NCI-H2029 (cell line): ENCODE measurements around the gene MPDZ.

Experiments used
- DNase-seq: peaks from one replicate; lab custom pipeline; 2025; lab: John Stamatoyannopoulos, UW

The MPDZ gene

DNA sequence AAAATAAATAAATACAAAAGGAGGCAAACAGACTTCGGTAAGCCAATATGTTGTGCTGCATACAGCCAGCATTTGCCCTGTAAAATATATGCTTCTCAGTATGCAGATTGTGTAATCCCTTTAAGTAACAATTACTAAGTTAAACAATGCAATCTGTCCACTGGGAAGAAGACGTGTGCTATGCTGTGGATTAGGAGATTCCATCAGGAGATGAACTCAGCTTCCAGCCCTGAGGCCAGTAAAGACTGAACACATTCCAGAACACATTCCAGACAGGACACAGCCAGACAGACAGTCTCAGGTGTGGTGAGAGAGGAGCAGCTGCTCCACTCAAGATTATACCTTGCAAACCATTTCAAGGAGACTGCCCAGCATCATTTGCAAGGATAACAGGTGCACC lies 97.8 kb downstream of the MPDZ start:
- DNase-seq: no peak

- DNase-seq: no peak
Observed at GRCh38 chr9:13179257-13179656, 100.2 kb downstream of the MPDZ start.

- no peak for DNase-seq
Observed at GRCh38 chr9:13175732-13176131, 103.8 kb downstream of the MPDZ start.

DNA sequence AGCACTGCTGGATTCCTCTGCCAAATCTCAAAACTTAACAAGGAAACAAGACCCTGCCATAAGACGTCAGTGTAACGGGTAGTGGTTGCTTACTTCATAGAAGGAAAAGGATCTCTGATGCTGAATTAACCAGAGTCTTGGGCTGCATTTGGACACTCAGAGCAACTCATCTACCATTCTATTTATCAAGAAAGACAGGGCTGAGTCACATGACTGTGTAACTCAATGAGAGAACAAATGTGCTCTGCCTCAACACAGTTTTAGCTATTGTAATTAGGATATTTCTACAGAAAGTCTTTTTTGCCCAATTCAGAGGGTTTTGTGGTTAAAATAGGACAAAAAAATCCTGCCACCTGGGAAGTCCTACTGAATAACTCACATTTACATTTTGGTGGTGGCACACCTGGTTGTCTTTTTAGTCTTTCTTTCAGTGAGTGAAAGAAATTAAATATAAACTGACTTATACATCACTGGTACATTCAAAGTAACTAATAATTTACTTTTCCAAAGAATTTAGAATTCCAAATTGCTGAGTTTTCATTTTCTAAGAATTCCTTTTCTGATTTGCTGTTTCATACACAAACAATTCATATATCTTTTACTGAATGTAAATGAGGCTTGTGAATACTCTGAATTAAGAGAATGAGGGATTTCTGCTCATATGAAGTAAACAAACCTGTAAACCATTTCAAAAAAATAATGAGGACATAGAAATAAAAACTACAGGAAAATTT lies 104.4 kb downstream of the MPDZ start:
- no peak for DNase-seq

DNA sequence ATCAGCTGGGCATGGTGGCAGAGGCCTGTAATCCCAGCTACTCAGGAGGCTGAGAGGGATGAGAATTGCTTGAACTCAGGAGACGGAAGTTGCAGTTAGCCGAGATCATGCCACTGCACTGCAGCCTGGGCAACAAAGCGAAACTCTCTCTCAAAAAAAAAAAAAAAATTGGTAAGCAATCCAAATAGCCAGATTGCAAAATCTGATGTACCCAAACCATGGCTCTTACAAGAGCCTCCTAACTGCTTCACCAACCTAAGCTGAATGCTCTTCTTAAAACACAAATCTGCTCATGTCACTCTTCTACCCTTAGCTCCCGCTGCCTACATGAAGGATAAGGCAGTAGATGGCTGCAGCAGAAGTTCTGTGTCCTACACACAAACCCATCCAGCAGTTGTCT lies 105.9 kb downstream of the MPDZ start:
- no peak for DNase-seq

DNA sequence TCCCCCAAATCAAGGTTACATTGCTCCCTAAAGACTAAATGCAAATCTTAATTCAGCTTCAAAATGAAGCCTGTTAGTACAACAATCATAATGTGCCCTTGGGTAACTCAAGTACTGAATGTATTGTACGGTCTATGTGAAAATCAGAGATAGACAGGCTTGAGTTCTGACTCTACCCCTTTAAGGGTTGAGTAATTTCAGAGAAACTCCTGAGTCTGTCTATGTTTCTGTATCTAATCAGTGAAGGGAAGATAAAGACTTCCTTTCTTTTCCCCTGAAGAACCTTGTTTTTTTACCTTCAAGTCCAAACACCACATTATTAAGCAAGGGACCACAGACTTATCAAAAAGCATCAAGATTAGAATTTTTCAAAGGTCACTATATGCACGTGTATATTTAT lies 108.2 kb downstream of the MPDZ start:
- no peak for DNase-seq

GRCh38 chr9:13166996-13167395 lies 112.5 kb downstream of the MPDZ start:
- no peak for DNase-seq

DNA sequence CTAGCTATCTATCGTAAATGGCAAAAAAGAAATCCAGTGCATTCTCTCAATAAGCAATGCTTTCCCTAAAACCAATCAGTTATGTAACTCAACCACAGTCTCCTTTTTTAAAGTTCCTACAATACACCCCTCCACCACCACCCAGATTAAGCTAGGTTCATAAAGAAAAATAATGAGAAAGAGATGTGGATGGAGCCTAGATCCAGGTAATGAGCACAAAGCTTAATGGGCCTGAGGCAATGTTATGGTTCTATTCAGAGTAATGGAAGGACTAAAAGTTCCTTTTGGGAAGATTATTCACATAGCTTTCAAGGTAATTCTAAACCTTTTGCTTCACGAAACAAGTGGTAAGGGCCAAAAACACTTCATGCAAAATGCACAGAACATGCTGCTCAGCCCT lies 113.5 kb downstream of the MPDZ start:
- no peak for DNase-seq

DNA sequence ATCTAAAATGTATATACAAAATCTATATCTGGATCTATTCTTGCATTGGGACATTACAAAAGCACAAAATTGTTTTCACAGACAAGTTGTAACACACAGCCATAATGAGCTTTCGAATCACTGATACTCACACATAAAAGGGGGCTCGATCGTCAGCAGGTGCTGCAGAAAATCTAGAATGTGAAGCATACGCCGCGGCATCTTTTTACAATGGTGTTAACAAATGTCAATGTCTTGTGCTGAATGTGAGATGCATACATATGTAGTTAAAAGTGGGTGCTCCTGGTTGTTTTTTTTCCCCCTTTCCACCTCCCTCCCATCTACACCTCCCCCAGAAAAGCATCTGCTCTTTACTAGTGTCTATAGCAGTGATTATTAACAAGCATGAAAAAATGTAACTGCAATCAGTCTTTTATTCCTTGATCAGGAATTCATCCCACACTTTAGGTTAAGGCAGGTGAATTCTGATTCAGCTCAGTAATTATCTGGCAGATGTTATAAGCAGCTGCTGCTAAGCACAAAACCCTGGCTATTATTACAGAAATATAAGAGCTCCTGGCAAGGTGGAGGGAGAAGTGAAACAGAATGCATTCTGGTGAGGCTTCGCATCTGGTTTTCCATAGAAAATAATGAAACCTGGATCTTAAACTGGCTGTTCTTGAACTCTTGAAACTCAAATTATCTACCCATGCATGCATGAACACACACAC lies 114.1 kb downstream of the MPDZ start:
- DNase-seq: no peak

DNA sequence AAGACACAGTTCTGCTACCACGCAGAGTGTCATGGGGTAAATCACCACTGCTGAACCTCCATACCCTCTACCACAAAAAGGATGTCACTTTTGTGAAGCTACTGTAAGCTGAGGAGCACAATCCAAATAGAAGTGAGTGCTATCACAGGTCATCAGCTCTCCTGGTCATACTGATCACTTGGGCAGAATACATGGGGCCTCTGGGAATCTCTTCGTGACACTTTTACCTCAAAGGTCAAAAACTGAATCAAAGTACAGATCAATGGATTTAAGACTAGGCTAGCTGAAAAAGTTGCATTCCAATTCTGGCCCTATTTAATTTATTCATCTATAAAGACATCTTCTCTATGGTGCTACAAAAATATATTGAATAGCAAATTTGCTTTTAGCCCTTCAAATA lies 115.5 kb downstream of the MPDZ start:
- no peak for DNase-seq

- DNase-seq: no peak
Observed at GRCh38 chr9:13163287-13163686, 116.2 kb downstream of the MPDZ start.

- DNase-seq: no peak
Observed at GRCh38 chr9:13160051-13160450, 119.4 kb downstream of the MPDZ start.

DNA sequence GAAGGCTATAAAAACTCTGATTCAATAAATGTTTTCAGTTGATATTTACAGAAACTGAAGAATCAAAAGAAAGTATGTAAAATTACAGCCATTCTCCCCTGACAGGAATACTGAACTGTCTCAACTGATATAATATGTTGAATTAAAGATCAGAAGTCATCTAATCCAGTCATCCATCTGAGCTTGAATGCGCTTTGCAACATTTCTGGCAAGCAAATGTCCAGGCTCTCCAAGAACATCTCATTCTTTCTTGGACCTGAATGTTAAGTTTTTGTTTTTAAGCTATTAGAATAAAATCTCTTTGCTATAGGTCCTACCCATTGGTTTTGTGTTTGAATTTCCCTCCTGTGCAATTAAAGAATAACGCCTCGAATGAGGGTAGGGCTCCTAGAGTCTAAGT lies 120.5 kb downstream of the MPDZ start:
- DNase-seq: no peak

DNA sequence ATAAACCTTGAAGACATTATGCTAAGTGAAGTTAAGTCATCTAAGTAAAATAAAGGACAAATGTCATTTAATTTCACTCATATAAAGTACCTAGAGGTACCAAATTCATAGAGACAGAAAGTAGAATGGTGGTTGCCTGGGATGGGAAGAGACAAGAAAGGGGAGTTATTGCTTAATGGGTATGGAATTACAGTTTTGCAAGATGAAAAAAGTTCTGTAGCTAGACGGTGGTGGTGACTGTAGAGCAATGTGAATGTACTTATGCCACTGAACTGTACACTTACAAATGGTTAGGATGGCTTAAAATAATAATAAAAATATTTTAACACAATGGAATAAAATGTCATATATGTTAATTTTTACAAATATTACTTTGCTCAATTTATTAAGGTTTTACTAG lies 128.0 kb downstream of the MPDZ start:
- no peak for DNase-seq

- no peak for DNase-seq
Observed at GRCh38 chr9:13149454-13149853, 130.0 kb downstream of the MPDZ start.

DNA sequence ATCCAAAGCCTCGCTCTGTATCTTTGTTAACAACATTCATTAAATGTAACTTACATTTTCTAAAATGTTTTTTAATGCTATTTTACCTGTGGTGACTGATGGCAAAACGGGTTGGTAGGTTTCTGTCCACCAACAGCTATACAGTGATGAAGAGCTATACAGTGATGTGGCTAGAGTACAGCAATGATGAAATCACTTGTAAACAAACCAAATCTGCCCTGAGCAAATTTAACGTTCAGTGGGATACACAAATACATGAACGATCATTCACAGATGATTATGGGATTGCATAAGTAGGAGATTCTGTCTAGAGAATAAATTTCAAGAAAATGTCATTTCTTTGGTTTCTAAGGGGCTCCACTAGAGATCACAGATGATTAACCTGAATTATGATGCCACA lies 132.7 kb downstream of the MPDZ start:
- DNase-seq: no peak

DNA sequence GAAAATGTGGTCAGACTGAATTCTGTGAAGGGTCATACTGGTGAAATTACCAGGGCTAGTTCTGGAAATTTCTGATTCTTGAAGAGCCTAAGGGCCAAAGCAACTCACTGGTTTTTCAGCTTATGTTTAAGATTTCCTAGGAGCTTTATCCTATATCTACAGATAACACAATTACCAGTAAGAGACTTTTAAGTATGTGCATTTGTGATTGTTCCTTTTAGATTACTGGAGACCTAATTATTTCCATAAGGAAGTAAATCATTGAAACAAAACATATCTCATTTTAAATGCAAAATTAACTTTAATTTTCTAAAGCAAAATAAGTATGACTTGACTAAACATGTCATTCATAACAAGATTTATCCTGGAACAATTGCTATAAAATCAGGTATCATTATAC lies 134.2 kb downstream of the MPDZ start:
- no peak for DNase-seq

- no peak for DNase-seq
Observed at GRCh38 chr9:13144166-13144775, 135.2 kb downstream of the MPDZ start.

DNA sequence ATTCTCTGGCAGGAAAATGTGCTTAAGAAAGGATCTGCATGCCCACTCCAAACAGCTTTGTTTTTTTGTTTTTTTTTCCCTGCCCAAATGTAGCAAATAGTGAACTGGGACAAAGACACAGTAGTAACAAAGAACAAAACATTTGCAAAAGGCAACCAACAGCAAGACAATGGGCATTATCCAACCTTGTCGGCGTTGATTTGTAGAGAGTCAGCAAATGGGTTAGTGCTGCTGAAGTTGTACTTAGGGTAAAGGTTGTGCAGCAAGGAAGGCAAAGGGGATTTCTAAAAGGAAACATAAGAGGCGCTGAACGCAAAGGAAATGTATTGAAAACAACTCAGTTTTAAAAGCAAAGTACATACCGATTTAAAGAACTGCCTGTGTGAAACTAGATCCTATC lies 136.2 kb downstream of the MPDZ start:
- DNase-seq: no peak

- no peak for DNase-seq
Observed at GRCh38 chr9:13142776-13143175, 136.7 kb downstream of the MPDZ start.

GRCh38 chr9:13141629-13142028 lies 137.9 kb downstream of the MPDZ start:
- no peak for DNase-seq

- DNase-seq: no peak
Observed at GRCh38 chr9:13140843-13141592, 138.5 kb downstream of the MPDZ start.
